Mammary epithelial cell (primary cell): ENCODE results near the gene PAK6.

Source experiments
- CTCF ChIP-seq, 2 donors: IDR thresholded peaks in 1 of 2; conservative IDR thresholded peaks in 1 of 2; 2 replicates each; pipeline ENCODE4 v1.5.1; 2011 to 2012; ENCODE audit warnings: inconsistent platforms in 2 of 2, low read length in 2 of 2, mild to moderate bottlenecking in 2 of 2, control low read depth in 1 of 2, low read depth in 1 of 2; ENCODE audit not compliant: insufficient read depth in 1 of 2; ENCODE audit errors: extremely low read depth in 1 of 2
- EZH2 ChIP-seq: IDR thresholded peaks from 2 replicates; pipeline ENCODE4 v1.6.1; 2012; ENCODE audit warnings: low read length, inconsistent platforms, borderline replicate concordance

- TF ChIP-seq CTCF (conservative IDR thresholded peaks at IDR 0.05 in 1 of 2, IDR thresholded peaks at IDR 0.05 in 1 of 2; ENCODE audit: extremely low read depth in 1 of 2, insufficient read depth in 1 of 2, low read depth in 1 of 2, low read length in 2 of 2) (no peak), EZH2 (no peak)
Observed at GRCh38 chr15:40302288-40302886, 63.5 kb downstream of the PAK6 start.
